ENCODE data around the gene CAPS. TPM values are rescaled to one million over a fixed set of nuclear protein-coding genes. Genes with fewer than 3 reads are reported as not detected.

CAPS gene
- total and polyA plus RNA-seq, 2 experiments from 2014 or later: 15.5 to 17.8 TPM

GRCh38 chr19:5948752-5949564 lies 34.9 kb downstream of the CAPS start:
- no peak for TF ChIP-seq CTCF (IDR thresholded peaks at IDR 0.05; ENCODE audit: poor library complexity)
- TF ChIP-seq EZH2 (IDR thresholded peaks at IDR 0.05; ENCODE audit: borderline replicate concordance): no peak
- TF ChIP-seq EZH2phosphoT487 (IDR thresholded peaks at IDR 0.05; ENCODE audit: low read depth, severe bottlenecking, unreplicated experiment): no peak
- H4K20me1 ChIP-seq (ENCODE audit: insufficient read depth, poor library complexity, severe bottlenecking): peaks cover 64% of the 10 kb centered on the region
- peak overlapping the region; percentile 86 for H3K27ac ChIP-seq
- no peak overlapping the region for H2AFZ ChIP-seq
- no peak overlapping the region for H3K4me2 ChIP-seq
- H3K79me2 ChIP-seq: peaks cover 100% of the 10 kb centered on the region
- WGBS (ENCODE audit: low lambda C conversion rate, missing lambda C conversion rate): 68% methylated on average over 13 of the region's 13 CpGs
- no peak overlapping the region for H3K4me3 ChIP-seq
- no peaks in the 10 kb centered on the region for H3K27me3 ChIP-seq
- no peaks in the 10 kb centered on the region for H3K36me3 ChIP-seq (replicated peaks; ENCODE audit: insufficient read depth, low read depth)
- H3K9me3 ChIP-seq (ENCODE audit: low read depth): no peaks in the 10 kb centered on the region
- H3K4me1 ChIP-seq (ENCODE audit: insufficient read depth): peaks cover 60% of the 10 kb centered on the region
- no peaks in the 10 kb centered on the region for H3K9me2 ChIP-seq (replicated peaks; ENCODE audit: insufficient read depth)
- DNase-seq (ENCODE audit: low spot score): no peak

GRCh38 chr19:5949792-5950305 lies 35.8 kb downstream of the CAPS start:
- Histone ChIP-seq H3K4me3 (no peak overlapping the region), H2AFZ (no peak overlapping the region), H3K4me1 (ENCODE audit: insufficient read depth) (peaks cover 64% of the 10 kb centered on the region), H3K4me2 (no peak overlapping the region), H3K27me3 (no peaks in the 10 kb centered on the region), H3K36me3 (replicated peaks; ENCODE audit: insufficient read depth, low read depth) (no peaks in the 10 kb centered on the region), H3K79me2 (peaks cover 95% of the 10 kb centered on the region), H3K9me2 (replicated peaks; ENCODE audit: insufficient read depth) (no peaks in the 10 kb centered on the region), H3K27ac (peak overlapping the region; percentile 86), H4K20me1 (ENCODE audit: insufficient read depth, poor library complexity, severe bottlenecking) (peaks cover 65% of the 10 kb centered on the region), H3K9me3 (ENCODE audit: low read depth) (no peaks in the 10 kb centered on the region)
- 95% methylated on average over 13 of the region's 13 CpGs for WGBS (ENCODE audit: low lambda C conversion rate, missing lambda C conversion rate)
- no peak for DNase-seq (ENCODE audit: low spot score)
- TF ChIP-seq CTCF (IDR thresholded peaks at IDR 0.05; ENCODE audit: poor library complexity) (no peak), EZH2phosphoT487 (IDR thresholded peaks at IDR 0.05; ENCODE audit: low read depth, severe bottlenecking, unreplicated experiment) (no peak), EZH2 (IDR thresholded peaks at IDR 0.05; ENCODE audit: borderline replicate concordance) (no peak)

GRCh38 chr19:5950741-5951140 lies 36.7 kb downstream of the CAPS start:
- DNase-seq (ENCODE audit: low spot score): no peak
- Histone ChIP-seq H3K9me3 (ENCODE audit: low read depth) (no peaks in the 10 kb centered on the region), H3K27ac (peak overlapping the region; percentile 0), H3K4me2 (no peak overlapping the region), H3K4me3 (no peak overlapping the region), H3K27me3 (no peaks in the 10 kb centered on the region), H3K9me2 (replicated peaks; ENCODE audit: insufficient read depth) (no peaks in the 10 kb centered on the region), H2AFZ (no peak overlapping the region), H3K36me3 (replicated peaks; ENCODE audit: insufficient read depth, low read depth) (no peaks in the 10 kb centered on the region), H4K20me1 (ENCODE audit: insufficient read depth, poor library complexity, severe bottlenecking) (peaks cover 61% of the 10 kb centered on the region), H3K4me1 (ENCODE audit: insufficient read depth) (peaks cover 73% of the 10 kb centered on the region), H3K79me2 (peaks cover 95% of the 10 kb centered on the region)
- WGBS (ENCODE audit: low lambda C conversion rate, missing lambda C conversion rate): 63% methylated on average over 3 of the region's 3 CpGs
- no peak for TF ChIP-seq EZH2 (IDR thresholded peaks at IDR 0.05; ENCODE audit: borderline replicate concordance)
- TF ChIP-seq EZH2phosphoT487 (IDR thresholded peaks at IDR 0.05; ENCODE audit: low read depth, severe bottlenecking, unreplicated experiment): no peak
- TF ChIP-seq CTCF (IDR thresholded peaks at IDR 0.05; ENCODE audit: poor library complexity): no peak

Measured in hepatocyte (in vitro differentiated cells).